Activated naive CD8-positive, alpha-beta T cell treated with anti-CD3 and anti-CD28 coated beads, Interleukin-2, amount 50 U/mL, for 16 hours (primary cell): ENCODE data around the gene C18orf32.
"Not testable (repeated sequence)": the region's sequence is repeated elsewhere in the genome, so short reads cannot be mapped to it uniquely, and the experiment has no call there.

Source experiments
- DNase-seq: peaks from one replicate; pipeline ENCODE4 v3.0.0-alpha.2; 2020; ENCODE audit warnings: low read depth, low spot score

The C18orf32 gene

DNA sequence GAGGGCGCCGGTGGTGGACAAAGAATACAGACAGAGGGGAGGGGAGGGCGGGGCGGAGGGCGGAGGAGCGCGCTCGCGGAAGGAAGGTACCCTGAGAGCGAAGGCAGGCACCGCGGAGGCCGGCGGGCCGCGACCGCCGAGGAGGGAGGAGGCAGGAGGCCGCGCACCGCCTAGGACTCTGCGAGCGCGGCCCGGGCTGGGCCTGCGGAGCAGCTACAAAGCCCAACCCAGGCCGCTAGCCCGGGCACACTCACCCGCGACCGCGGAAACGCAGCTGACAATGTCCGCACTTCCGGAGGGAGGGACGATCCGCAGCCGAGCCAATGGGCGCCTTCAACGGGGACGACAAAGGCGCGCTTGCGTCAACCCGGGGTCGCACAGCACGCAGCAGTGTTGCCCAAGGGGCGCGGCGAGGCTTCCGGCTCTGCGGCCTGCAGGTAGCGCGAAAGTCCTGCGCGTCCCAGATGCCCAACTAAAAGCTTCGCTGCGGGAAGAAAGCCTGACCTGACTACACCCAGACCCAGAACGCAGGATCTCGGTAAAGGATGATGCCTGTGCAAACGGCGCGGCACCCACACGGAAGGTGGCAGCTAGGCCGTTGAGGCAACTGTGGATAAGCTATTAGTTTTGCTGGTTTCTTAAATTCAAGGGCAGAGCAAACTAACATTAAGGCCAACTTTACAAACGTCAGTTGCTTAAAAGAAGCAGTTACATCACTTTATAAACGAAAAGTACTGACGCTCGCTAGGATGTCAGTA, at the start of gene C18orf32:
Gene C18orf32, minus strand, starts transcription at position 282 of the 758 bp plus-strand sequence. CDS start 3,486 bp downstream, outside the sequence.
- DNase-seq: peak; percentile 86

DNA sequence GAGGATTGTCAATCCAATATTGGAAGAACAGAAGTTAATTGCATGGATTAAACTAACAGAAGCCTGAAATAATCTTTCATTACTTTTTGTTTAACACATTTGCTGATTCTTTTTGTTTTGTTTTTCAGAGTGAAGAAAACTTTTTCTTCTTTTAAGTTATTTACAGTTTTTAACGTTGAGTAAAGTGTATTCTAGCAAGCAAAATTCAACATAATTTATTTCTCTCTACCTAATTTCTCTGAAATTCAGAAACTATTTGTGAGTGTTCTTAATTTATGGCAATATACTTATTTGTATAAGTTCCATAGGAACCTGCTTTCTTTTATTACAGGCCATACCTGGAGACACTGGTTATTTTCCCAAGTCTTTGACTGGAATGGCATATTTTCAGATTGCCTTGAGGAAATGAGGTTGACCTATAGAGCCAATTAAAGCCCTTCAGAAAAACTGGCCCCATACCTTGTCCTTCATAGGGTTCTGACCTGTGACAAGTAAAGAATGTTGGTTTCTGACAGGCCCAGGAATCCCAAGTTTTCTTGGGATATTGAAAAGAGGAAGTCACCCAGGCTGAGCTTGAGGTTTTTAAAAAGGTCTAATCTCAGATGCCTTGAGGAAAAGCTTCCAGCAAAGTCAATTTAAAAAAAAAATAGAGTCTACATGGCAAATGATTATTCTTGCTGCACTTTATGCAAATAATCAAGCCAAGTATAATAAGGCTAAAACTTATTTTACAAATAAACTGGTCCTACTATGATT, 48.0 kb upstream of the C18orf32 start:
- no peak for DNase-seq

DNA sequence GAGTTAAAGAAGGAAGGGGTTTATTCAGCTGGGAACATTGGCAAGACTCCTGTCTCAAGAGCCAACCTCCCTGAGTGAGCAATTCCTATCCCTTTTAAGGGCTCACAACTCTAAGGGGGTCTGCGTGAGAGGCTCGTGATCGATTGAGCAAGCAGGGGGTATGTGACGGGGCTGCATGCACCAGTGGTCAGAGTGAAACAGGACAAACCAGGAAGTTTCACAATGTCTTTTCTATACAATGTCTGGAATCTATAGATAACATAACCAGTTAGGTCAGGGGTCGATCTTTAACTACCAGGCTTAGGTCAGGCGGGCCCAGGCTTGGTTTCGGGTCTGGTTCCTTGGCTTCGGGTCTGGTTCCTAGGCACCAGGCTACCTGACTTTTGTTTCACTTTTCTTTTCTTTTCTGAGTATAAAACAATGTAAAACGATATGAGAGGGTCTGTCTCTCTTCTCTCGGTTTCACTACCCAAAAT, 44.7 kb upstream of the C18orf32 start:
- DNase-seq: no peak

DNA sequence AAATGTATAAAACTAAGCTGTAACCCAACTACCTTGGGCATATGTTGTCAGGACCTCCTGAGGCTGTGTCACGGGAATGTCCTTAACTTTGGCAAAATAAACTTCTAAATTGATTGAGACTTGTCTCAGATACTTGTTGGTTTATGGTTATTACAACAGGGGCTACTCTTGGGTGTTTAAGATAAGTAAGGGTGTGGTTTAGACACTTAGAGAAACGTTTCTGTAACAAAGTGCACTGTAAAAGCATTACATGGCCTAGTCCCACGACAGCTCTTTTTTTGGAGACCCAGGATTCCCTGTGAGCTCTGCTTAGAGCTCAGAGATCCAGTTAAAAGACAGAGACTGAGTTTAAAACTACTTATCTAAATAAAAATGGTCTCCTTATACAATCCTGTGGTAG, 42.6 kb upstream of the C18orf32 start:
- DNase-seq: no peak

DNA sequence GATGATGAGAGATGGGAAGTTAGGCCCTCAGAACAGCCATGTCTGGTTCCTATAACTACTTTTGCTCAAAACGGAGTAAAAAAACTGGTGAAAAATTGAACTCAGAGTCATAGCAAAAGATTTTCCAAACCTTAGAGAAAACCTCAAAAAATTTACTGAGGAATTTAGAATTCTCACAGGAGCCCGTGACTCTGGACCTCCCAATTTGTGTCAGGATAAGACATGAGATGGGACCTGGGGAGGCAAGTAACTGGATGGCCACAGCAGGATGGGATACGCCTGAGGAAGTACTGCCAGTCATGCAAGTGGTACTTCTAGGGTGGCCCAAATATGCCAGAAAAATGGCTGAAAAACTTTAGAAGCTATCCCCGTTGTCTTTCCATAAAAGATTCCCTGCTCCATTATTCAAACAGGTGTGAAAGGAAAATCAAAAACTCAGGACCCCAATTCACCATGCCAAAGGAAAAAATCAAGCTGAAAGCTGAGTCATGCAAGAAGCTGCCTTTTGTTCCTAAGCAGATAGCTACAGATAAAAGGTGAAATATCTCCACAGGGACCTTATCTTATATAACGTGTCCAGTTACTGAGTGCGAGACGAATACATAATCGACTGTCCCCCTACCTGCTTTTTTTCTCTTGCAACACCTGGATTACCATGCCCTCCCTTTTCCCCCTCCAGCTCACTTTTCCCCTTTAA, 40.7 kb upstream of the C18orf32 start:
- no peak for DNase-seq

DNA sequence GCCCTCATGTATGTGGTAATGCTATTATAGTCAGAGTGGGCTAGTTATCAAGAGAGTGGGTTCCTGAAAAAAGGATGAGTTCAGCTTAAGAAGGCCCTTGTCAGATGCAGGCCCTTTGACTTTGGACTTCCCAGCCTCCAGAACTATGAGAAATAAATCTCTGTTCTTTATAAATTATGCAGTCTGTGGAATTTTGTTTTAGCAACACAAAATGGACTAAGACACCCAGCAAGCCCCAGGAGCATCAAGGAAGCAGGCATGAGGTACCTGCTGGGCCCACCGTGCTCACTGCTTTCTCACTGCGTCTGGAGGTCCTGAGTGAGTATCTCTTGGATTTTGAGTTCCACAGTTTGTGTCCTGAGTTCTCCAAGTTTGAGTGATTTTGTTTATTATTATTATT, 38.9 kb upstream of the C18orf32 start:
- DNase-seq: no peak

DNA sequence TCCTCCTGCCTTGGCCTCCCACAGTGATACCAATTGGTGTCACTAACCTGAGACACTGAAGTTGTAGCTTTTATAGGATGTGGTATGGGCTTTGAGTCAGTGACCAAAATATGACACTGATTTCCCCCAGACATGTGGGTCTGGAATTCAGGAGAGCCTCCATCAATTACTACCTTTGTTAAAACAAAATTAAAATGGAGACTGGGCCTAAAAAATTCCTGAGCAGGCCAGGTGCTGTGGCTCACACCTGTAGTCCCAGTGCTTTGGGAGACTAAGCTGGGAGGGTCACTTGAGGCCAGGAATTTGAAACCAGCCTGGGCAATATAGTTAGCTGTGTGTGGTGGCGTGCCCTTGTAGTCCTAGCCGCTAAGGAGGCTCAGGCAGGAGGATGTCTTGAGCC, 37.9 kb upstream of the C18orf32 start:
- no peak for DNase-seq

DNA sequence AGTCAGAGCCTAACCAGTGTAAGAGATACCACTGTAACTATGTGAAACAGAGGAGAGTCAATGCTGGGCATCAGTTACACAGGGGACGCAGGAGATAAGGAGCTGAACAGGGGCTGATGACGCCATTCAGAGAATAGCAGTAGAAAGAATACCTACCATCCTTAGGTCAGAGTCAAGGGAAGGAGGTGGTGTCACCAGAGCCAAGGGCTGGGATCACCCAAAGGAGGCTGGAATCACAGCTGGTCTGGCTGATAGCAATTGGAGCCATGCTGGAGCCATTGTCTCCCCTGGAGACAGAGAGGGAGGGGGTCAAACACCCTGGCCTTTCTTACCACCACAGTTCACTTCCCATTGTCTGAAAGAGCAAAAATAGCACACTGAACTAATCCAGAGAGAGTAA, 37.3 kb upstream of the C18orf32 start:
- DNase-seq: no peak

DNA sequence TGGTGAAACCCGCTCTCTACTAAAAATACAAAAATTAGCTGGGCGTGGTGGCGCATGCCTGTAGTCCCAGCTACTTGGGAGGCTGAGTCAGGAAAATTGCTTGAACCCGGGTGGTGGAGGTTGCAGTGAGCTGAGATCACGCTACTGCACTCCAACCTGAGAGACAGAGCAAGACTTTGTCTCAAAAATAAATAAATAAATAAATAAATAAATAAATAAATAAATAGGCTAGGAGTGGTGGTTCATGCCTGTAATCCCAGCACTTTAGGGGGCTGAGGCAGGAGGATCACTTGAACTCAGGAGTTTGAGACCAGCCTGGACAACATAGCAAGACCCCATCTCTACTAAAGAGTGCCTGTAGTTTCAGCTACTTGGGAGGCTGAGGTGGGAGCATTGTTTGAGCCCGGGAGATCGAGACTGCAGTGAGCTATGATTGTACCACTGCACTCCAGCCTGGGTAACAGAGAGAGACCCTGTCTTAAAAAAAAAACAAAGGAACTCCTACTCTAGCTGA, 36.6 kb upstream of the C18orf32 start:
- DNase-seq: not testable (repeated sequence)

DNA sequence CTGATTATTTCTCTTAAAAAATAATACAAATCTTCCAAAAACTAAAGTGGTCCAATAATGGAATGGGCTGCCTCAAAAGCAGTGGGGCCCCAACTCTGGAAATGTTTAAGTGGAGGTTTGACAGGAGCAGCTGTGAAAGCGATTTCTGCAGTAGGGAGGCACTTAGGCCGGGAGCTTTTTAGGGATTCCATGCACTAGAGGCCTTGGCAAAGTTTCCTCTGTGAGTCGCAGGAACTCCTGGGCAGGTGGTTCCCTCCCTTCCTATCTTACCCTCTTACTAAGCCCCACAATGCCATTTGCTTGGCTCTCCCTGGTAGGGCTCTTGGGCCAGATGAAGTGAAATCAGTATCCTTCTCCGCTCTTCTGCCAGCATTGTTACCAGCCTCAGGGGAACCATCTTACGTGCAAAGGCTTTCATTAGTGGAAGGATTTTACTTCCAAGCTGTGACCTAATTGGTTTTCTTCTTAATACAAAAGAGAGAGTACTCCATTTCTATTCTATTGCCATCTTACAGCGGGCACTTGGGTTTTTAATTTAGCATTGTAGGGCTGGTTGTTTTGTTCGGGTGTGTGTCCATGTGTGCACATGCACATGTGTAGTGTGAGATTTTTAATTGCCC, 34.3 kb upstream of the C18orf32 start:
- no peak for DNase-seq

DNA sequence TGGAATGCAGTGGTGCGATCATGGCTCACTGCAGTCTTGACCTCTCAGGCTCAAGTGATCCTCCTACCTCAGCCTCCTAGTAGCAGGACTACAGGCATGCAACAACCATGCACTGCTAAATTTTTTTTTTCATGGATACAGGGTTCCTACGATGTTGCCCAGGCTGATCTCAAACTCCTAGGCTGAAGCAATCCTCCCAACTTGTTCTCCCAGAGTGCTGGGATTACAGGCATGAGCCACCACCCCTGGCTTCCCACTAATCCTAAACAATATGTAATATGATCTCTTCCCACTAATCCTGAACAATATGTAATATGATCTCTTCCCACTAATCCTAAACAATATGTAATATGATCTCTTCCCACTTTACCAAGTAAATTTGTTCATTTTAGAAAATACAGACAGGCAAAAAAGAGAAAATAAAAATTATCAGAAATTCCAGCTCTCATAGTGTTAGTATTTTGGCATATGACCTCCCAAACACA, 33.7 kb upstream of the C18orf32 start:
- no peak for DNase-seq

DNA sequence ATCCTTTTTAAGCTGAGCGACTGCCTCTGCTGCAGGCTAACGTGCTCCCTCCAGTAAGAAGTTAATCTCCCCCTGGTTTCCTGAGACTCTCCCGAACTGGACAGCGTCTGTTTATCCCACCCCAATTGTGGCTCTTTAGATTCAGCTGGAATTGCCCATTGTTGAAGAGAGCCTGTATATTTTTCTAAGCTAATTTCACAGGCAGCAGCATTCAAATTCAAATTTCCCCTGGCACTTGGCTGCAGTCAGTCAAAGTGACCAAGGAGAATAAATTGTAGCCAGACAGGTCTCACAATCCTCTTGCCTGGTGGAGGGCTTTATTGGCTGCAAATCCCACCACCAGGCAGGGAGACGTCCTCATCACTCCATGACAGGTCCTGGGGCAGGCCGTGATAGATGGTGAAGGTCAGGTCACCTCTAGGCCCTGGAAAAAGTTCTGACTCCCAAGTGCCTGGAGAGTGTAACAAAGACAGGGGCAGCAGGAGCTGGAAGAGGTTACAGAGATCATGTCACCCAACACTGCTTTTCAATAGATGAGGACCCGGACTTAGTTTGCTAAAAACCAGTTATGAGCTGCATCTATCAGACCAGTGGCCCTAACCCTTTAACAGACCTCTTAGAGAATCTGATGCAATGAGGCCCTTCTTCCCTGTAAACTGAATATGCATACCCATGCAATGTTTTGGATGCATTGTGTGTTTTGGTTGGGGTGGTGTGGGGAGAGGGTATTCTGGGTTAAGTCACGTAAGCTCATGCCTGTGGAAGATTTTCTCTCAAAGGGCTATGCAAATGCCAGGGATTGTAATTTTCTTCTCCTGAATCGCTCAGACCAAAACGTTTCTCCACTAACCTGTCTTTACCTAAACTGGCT, 32.3 kb upstream of the C18orf32 start:
- DNase-seq: no peak

DNA sequence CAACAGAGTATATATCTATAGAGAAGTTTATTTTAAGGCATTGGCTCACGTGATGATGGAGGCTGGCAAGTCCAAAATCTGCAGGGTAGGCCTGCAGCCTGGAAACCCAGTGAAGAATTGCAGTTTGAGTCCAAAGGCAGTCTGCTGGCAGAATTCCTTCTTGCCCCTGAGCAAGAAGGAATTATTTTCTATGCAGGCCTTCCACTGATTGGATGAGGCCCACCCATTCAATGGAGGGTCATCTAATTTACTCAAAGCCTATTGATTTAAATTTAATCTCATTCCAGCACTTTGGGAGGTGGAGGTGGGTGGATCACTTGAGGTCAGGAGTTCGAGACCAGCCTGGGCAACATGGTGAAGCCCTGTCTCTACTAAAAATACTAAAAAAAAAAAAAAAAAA, 30.4 kb upstream of the C18orf32 start:
- DNase-seq: no peak

DNA sequence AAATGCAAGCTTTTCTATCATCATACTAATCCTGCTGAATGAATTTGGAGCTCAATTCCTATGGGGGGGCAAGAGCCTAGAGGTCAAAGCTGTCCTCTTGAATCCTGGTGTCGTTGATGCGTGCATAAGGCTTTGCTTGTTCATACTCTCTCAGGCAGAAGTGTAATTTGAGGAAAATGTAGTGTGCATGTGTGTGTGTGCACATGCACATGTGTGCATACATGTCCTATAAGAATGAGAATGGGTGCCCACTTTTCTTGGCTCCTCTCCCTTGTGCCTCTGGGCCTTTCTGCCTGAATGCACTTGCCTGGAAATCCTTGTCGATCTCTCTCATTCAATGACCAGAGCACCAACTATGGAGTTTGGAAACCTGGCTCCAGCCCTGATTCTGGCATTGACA, 28.5 kb upstream of the C18orf32 start:
- no peak for DNase-seq

DNA sequence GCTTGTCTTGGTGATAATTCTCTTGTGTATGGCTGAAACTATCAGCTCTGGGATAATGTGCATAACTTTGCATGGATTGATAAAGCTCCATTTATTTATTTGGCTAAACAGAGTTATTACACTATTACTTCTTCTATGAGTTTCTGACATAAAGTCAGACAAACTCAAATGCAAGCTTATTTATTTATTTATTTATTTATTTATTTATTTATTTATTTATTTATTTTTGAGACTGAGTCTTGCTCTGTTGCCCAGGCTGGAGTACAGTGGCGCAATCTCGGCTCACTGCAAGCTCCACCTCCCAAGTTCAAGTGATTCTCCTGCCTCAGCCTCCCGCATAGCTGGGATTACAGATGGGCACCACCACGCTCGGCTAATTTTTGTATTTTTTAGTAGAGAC, 28.0 kb upstream of the C18orf32 start:
- DNase-seq: not testable (repeated sequence)

DNA sequence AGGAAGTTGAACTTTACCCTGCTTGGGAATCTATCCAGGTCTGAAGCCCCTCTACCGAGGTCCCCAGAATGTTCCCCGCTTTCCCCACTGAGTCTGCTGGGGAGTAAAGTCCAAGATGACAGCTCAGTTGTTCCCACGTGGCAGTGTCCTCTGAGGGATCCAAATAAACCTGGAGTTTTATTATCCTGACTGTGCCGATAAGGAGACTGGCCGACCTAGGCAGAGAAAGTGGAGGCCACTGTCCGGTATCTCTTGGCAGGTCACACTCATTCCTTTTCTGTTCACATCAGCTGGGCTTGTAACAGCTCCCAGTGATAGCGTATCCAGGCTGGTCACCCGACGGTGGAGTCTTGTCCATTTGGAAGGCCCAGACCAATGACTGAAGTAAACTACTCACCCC, 27.5 kb upstream of the C18orf32 start:
- no peak for DNase-seq

DNA sequence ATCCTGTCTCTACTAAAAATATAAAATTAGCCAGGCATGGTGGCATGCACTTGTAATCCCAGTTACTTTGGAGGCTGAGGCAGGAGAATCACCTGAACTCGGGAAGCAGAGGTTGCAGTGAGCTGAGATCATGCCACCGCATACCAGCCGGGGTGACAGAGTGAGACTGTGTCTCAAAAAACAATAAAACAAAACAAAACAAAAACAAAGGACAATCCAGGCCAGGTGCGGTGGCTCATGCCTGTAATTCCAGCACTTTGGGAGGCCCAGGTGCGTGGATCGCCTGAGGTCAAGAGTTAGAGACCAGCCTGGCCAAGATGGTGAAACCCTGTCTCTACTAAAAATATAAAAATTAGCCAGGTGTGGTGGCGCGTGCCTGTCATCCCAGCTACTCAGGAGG, 25.8 kb upstream of the C18orf32 start:
- not testable (repeated sequence) for DNase-seq

DNA sequence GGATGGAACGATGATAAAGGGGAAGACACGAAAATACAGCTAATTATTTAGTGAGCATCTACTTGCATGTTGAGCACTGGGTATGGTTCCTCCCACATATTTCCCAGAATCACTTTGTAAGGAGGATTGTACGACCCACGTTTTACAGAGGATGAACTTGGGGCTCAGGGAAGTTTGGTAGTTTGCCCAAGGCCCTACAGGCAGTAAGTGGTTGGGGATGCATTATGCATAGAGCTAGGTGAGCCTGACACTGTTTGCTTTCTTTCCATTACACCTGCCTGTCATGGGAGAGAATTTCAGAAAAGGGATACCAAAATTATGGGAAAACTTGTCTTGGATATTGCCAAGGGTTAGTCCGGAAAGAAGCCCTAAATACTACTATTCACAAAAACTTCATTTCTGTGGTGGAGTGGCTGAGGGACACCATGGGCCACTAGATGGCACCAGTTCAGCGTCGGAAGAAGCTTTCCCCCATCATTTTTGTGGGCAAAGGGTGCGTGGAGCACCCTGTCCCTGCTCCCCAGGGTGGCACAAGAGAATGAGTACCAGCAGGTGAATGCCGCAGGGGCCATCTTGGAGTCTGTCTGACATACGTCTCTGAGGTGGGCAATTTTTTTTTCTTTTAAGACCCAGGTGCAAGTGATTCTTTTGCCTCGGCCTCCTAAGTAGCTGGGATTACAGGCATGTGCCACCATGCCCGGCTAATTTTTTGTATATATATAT, 23.5 kb upstream of the C18orf32 start:
- peak; percentile 19 for DNase-seq

DNA sequence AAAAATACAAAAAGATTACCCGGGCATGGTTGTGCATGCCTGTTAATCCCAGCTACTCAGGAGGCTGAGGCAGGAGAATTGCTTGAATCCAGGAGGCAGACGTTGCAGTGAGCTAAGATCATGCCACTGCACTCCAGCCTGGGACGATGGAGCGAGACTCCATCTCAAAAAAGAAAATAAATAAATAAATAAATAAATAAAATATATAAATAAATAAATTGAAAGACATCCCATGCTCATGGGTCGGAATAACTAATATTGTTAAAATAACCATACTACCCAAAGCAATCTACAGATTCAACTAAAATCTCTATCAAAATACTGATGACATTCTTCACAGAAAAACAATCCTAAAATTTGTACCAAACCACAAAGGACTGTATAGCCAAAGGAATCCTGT, 19.4 kb upstream of the C18orf32 start:
- DNase-seq: not testable (repeated sequence)

DNA sequence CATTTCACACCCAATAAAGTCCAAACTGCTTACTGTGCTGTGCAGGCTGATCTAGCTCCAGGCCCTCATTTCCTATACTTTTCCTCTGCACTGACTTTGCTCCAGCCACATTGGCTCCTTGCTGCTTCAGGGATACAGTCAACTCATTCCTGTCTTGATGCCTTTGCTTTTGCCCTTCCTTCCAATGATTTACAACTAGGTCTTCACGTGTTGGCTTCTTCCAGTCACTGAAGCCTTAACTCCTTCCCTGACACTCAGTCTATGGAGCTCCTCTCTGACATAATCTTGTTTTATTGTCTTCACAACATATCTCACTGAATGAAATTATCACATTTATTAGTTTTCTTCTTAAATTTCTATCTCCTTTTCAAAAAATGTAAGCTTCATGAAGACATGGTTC, 16.9 kb upstream of the C18orf32 start:
- DNase-seq: no peak
